ENCODE measurements around the gene FMN1.

GRCh38 chr15:32866454-32867312 lies 327.8 kb downstream of the FMN1 start:
- TF ChIP-seq POLR2A (IDR thresholded peaks at IDR 0.05) = no peak
- TF ChIP-seq CTCF (IDR thresholded peaks at IDR 0.05) = no peak

Data from body of pancreas (tissue), 4 donors.